GM12878 (cell line): Measurements from ENCODE around the gene CDCA7L. TPM values are rescaled to one million over a fixed set of nuclear protein-coding genes. Genes with fewer than 3 reads are reported as not detected.

Experiments used
- ATAC-seq: fragments of 200-7000 bp; cut with Tn5 transposase; 3 replicates; pipeline ENCODE4 v1.9.1; 2020; ENCODE audit warnings: mild to moderate bottlenecking, moderate library complexity
- BruUV-seq: library from RNA; stranded (reverse); fragments of 400-500 nt; replicated peaks from 2 replicates; lab custom pipeline; 2021; lab: Mats Ljungman, UMichigan
- CTCF ChIA-PET: fragments of 300-600 bp; sonication (Branson Sonifier 250); formaldehyde crosslinking; extraction: SDS; loops from one replicate; lab custom pipeline; 2021; ENCODE audit warnings: inconsistent platforms; lab: Yijun Ruan, JAX
- POLR2A ChIA-PET: fragments of 350-600 bp; formaldehyde crosslinking; extraction: SDS; loops from one replicate; lab custom pipeline; 2021; ENCODE audit warnings: inconsistent platforms; lab: Charles Lee
- RAD21 ChIA-PET: fragments of 300-600 bp; sonication (Branson Sonifier 250); formaldehyde crosslinking; loops from one replicate; lab custom pipeline; 2023; ENCODE audit warnings: antibody characterized with exemption; ENCODE audit not compliant: unreplicated experiment; lab: Charles Lee
- SMC1A ChIA-PET: fragments of 300-600 bp; sonication (Branson Sonifier 250); formaldehyde crosslinking; loops from one replicate; lab custom pipeline; 2023; ENCODE audit not compliant: unreplicated experiment, uncharacterized antibody; lab: Charles Lee
- DNase-seq: peaks from one replicate; pipeline ENCODE4 v3.0.0-alpha.2; 2011; ENCODE audit warnings: low read depth, low spot score
- FAIRE-seq: peaks from 3 replicates; lab custom pipeline; 2011; peaks lifted over from hg19 to GRCh38; lab: Jason Lieb, UNC
- H2AFZ ChIP-seq: 2 replicates; pipeline ENCODE4 v1.6.0; 2011; ENCODE audit warnings: low read depth, low read length, control low read depth; ENCODE audit not compliant: control insufficient read depth
- H3K27ac ChIP-seq: 2 replicates; pipeline ENCODE4 v1.5.1; 2011; ENCODE audit warnings: control low read depth; ENCODE audit not compliant: control insufficient read depth, insufficient read depth
- H3K27me3 ChIP-seq, 2 experiments: replicated peaks in 1 of 2; 2 replicates each; pipeline versions ENCODE4 v1.6.0 to v1.6.1; 2011; ENCODE audit warnings: low read length in 1 of 2; ENCODE audit not compliant: control insufficient read depth in 2 of 2, insufficient read depth in 2 of 2
- H3K36me3 ChIP-seq, 2 experiments: 2 replicates each; pipeline ENCODE4 v1.5.1; 2011; ENCODE audit warnings: low read length in 1 of 2; ENCODE audit not compliant: control insufficient read depth in 2 of 2, insufficient read depth in 2 of 2
- H3K4me1 ChIP-seq: 2 replicates; pipeline ENCODE4 v1.6.1; 2011; ENCODE audit warnings: mild to moderate bottlenecking, low read length, moderate library complexity, mixed read lengths; ENCODE audit not compliant: control insufficient read depth, insufficient read depth
- H3K4me2 ChIP-seq: 2 replicates; pipeline ENCODE4 v1.6.0; 2011; ENCODE audit warnings: control low read depth; ENCODE audit not compliant: control insufficient read depth, insufficient read depth
- H3K4me3 ChIP-seq: fragments of 200-600 bp; sonication (generic); 2 replicates; pipeline ENCODE4 v1.5.1; 2016
- H3K79me2 ChIP-seq: 2 replicates; pipeline ENCODE4 v1.6.0; 2011; ENCODE audit warnings: low read length; ENCODE audit not compliant: control insufficient read depth, insufficient read depth
- H3K9ac ChIP-seq: 2 replicates; pipeline ENCODE4 v1.8.0; 2011; ENCODE audit warnings: low read length, control low read depth, mixed read lengths; ENCODE audit not compliant: control insufficient read depth, insufficient read depth
- H3K9me3 ChIP-seq: replicated peaks from 3 replicates; pipeline ENCODE4 v1.5.1; 2011; ENCODE audit warnings: mild to moderate bottlenecking, low read length; ENCODE audit not compliant: control insufficient read depth, insufficient read depth
- H4K20me1 ChIP-seq: 2 replicates; pipeline ENCODE4 v1.6.0; 2011; ENCODE audit not compliant: control insufficient read depth, insufficient read depth
- CEBPB ChIP-seq, 2 experiments: fragments of 150-350 bp in 1 of 2; IDR thresholded peaks; 2 replicates each; pipeline ENCODE4 v1.6.1; 2012 to 2014; ENCODE audit warnings: low read depth in 2 of 2, low read length in 2 of 2, borderline replicate concordance in 1 of 2, inconsistent platforms in 1 of 2
- FOXM1 ChIP-seq: IDR thresholded peaks from 2 replicates; pipeline ENCODE4 v1.6.1; 2012; ENCODE audit warnings: low read depth, mild to moderate bottlenecking, inconsistent platforms, low read length, moderate library complexity
- JUND ChIP-seq: IDR thresholded peaks from 2 replicates; pipeline ENCODE4 v1.6.1; 2012; ENCODE audit warnings: low read depth, mild to moderate bottlenecking, low read length, improper control_type of control experiment, moderate library complexity
- KAT2A ChIP-seq: conservative IDR thresholded peaks from 2 replicates; pipeline ENCODE4 v1.6.1; 2011; ENCODE audit warnings: low read depth, low read length; ENCODE audit not compliant: control insufficient read depth
- NFIC ChIP-seq: IDR thresholded peaks from 2 replicates; pipeline ENCODE4 v1.6.1; 2012; ENCODE audit warnings: low read depth, mild to moderate bottlenecking, inconsistent platforms, low read length, moderate library complexity
- NFYB ChIP-seq: IDR thresholded peaks from 2 replicates; pipeline ENCODE4 v1.6.1; 2011; ENCODE audit warnings: low read depth, mild to moderate bottlenecking, low read length, improper control_type of control experiment, moderate library complexity; ENCODE audit not compliant: insufficient read depth
- PAX5 ChIP-seq: IDR thresholded peaks from 2 replicates; pipeline ENCODE4 v1.6.1; 2011; ENCODE audit warnings: low read depth, low read length, borderline replicate concordance
- SMAD5 ChIP-seq: IDR thresholded peaks from 2 replicates; pipeline ENCODE4 v1.6.1; 2016; ENCODE audit warnings: antibody characterized with exemption, low read depth
- SREBF2 ChIP-seq: IDR thresholded peaks from 2 replicates; pipeline ENCODE4 v1.6.1; 2012; ENCODE audit warnings: mild to moderate bottlenecking, low read length
- STAT1 ChIP-seq: fragments of 450-650 bp; conservative IDR thresholded peaks from 2 replicates; pipeline ENCODE4 v1.6.1; 2014; ENCODE audit warnings: antibody characterized with exemption, mild to moderate bottlenecking
- ZNF217 ChIP-seq: fragments of 450-650 bp; IDR thresholded peaks from 2 replicates; pipeline ENCODE4 v1.6.1; 2017; ENCODE audit warnings: antibody characterized with exemption, mild to moderate bottlenecking
- WGBS: methylation state at CpG from one replicate; pipeline ENCODE4 v1.1.6; 2016; ENCODE audit warnings: low lambda C conversion rate; ENCODE audit not compliant: insufficient replicate concordance, insufficient coverage; ENCODE audit errors: missing lambda C conversion rate; 5-methylcytosine and 5-hydroxymethylcytosine counted together
- in situ Hi-C: fragments of 300-500 bp; cut with MboI; formaldehyde crosslinking; loops from 9 replicates; pipeline ENCODE4 v1.14.3; 2018; ENCODE audit warnings: mixed read lengths
- intact Hi-C: fragments of 100-400 bp; cut with micrococcal nuclease; formaldehyde crosslinking; loops from one replicate; pipeline ENCODE4 v1.14.2; 2022; ENCODE audit not compliant: unreplicated experiment
- polyA plus RNA-seq, 11 experiments: library from polyadenylated mRNA; depleted of rRNA in 4 of 11; unstranded in 6 of 11; stranded (reverse) in 5 of 11; fragments of >200 nt; fragmentation: Nextera tagmentation in 4 of 11; fragmentation: Illumina TruSeq in 1 of 11; extraction: Ambion mirVana in 4 of 11; extraction: Trizol in 1 of 11; gene quantifications; 1 replicate in 1 of 11; 2 replicates in 10 of 11; pipeline versions ENCODE4 v1.2.1 to v1.2.3, GENCODE V29; 2011 to 2016; ENCODE audit warnings: inconsistent platforms in 2 of 11, missing spikeins in 2 of 11, low read depth in 1 of 11
- total RNA-seq, 4 experiments: library from RNA; depleted of rRNA in 3 of 4; stranded (reverse); fragments of >200 nt in 3 of 4; fragmentation: Illumina TruSeq in 1 of 4; extraction: Trizol in 1 of 4; gene quantifications; 2 replicates each; pipeline versions ENCODE4 v1.2.1 to v1.2.3, GENCODE V29; 2013 to 2021
- TF ChIP-seq, protein P1 (sequence below): fragments of 450-650 bp; formaldehyde crosslinking; IDR thresholded peaks from 2 replicates; pipeline ENCODE4 v1.5.0; 2022; ENCODE audit warnings: mild to moderate bottlenecking, missing genetic modification characterization
- TF ChIP-seq, protein P2 (sequence below): fragments of 450-650 bp; formaldehyde crosslinking; IDR thresholded peaks from 2 replicates; pipeline ENCODE4 v1.4.0; 2020; ENCODE audit warnings: mild to moderate bottlenecking, moderate library complexity
- TF ChIP-seq, protein P3 (sequence below): IDR thresholded peaks from 2 replicates; pipeline ENCODE4 v1.6.1; 2011; ENCODE audit warnings: mild to moderate bottlenecking, low read depth, low read length, moderate library complexity; ENCODE audit not compliant: insufficient replicate concordance

Gene CDCA7L
- total and polyA plus RNA-seq, 10 of the 15 experiments (the other 5 are each of a cell fraction or from before 2014, with no cell fraction given): 30.3 to 92.2 (median 68.5) TPM

DNA sequence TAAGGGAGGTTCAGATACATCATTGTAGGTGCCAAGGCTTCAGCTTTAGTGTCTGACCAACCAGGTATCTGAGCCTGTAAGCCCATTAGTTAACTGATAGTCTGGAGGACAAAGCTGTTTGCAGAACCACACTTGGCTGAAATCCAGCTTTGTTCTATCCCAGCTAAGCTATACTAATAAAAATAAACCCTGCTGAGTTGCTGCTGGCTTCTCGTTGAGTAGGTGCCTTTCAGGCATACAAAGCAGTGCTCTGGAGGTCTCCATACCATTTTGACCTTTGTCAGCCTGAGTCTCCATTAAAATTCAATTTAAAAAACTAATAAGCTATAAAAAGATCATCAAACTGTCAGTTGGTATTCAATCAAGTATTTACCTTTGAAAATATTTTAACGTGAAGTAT is 22.0 kb downstream of the CDCA7L start (continued):
- TF ChIP-seq, protein P1, sequence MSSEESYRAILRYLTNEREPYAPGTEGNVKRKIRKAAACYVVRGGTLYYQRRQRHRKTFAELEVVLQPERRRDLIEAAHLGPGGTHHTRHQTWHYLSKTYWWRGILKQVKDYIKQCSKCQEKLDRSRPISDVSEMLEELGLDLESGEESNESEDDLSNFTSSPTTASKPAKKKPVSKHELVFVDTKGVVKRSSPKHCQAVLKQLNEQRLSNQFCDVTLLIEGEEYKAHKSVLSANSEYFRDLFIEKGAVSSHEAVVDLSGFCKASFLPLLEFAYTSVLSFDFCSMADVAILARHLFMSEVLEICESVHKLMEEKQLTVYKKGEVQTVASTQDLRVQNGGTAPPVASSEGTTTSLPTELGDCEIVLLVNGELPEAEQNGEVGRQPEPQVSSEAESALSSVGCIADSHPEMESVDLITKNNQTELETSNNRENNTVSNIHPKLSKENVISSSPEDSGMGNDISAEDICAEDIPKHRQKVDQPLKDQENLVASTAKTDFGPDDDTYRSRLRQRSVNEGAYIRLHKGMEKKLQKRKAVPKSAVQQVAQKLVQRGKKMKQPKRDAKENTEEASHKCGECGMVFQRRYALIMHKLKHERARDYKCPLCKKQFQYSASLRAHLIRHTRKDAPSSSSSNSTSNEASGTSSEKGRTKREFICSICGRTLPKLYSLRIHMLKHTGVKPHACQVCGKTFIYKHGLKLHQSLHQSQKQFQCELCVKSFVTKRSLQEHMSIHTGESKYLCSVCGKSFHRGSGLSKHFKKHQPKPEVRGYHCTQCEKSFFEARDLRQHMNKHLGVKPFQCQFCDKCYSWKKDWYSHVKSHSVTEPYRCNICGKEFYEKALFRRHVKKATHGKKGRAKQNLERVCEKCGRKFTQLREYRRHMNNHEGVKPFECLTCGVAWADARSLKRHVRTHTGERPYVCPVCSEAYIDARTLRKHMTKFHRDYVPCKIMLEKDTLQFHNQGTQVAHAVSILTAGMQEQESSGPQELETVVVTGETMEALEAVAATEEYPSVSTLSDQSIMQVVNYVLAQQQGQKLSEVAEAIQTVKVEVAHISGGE (CRISPR knock-in tag): no peak
- TF ChIP-seq ZNF217 (no peak), STAT1 (no peak), SREBF2 (no peak), NFIC (no peak)

DNA sequence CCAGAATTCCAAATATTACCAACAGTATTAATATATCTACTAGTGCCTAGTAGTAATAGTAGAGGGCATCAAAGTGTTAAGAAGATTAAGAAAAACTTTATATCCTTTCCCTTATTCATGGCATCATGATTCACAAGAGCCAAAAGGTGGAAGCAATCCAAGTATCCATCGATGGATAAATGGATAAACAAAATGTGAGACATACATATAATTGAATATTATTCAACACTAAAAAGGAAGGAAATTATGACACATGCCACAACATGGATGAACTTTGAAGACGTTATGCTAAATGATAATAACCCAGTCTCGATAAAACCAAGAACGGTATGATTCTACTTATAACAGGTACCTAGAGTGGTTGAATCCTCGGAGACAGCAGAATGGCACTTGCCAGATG is 23.1 kb downstream of the CDCA7L start:
- no peaks in the 10 kb centered on the region for H3K4me1 ChIP-seq
- H3K79me2 ChIP-seq: peaks cover 1% of the 10 kb centered on the region
- 97% methylated on average over 5 of the region's 5 CpGs for WGBS
- H2AFZ ChIP-seq: no peak overlapping the region
- ChIA-PET SMC1A (interaction anchor here (1.4 kb wide), 1 partner anchor 19 kb away, joined by 4 read pairs; no protein-coding TSS in a partner anchor), RAD21 (interaction anchor here (1.2 kb wide), 1 partner anchor 17 kb away, joined by 4 read pairs; no protein-coding TSS in a partner anchor), POLR2A (no interaction called here), CTCF (no interaction called here)
- no peaks in the 10 kb centered on the region for H3K9me3 ChIP-seq
- no peak overlapping the region for H3K27ac ChIP-seq
- FAIRE-seq: no peak
- no peak overlapping the region for H3K4me3 ChIP-seq
- H3K9ac ChIP-seq: no peak overlapping the region
- H4K20me1 ChIP-seq: no peaks in the 10 kb centered on the region
- in situ Hi-C loops: no loop called here
- intact Hi-C loops: no loop called here
- no peaks in the 10 kb centered on the region; a peak in 1 of 4 replicates for H3K36me3 ChIP-seq
- no peak for ATAC-seq
- no peak overlapping the region for H3K4me2 ChIP-seq
- H3K27me3 ChIP-seq: no peaks in the 10 kb centered on the region
- BruUV-seq: no TSS peak
- no peak for DNase-seq
- TF ChIP-seq NFYB (no peak), KAT2A (no peak), CEBPB (IDR thresholded peaks at IDR 0.05; ENCODE audit: borderline replicate concordance in 1 of 2, low read depth in 2 of 2, low read length in 2 of 2) (no peak), SMAD5 (no peak), FOXM1 (no peak), JUND (no peak), PAX5 (no peak)
- TF ChIP-seq, protein P2, sequence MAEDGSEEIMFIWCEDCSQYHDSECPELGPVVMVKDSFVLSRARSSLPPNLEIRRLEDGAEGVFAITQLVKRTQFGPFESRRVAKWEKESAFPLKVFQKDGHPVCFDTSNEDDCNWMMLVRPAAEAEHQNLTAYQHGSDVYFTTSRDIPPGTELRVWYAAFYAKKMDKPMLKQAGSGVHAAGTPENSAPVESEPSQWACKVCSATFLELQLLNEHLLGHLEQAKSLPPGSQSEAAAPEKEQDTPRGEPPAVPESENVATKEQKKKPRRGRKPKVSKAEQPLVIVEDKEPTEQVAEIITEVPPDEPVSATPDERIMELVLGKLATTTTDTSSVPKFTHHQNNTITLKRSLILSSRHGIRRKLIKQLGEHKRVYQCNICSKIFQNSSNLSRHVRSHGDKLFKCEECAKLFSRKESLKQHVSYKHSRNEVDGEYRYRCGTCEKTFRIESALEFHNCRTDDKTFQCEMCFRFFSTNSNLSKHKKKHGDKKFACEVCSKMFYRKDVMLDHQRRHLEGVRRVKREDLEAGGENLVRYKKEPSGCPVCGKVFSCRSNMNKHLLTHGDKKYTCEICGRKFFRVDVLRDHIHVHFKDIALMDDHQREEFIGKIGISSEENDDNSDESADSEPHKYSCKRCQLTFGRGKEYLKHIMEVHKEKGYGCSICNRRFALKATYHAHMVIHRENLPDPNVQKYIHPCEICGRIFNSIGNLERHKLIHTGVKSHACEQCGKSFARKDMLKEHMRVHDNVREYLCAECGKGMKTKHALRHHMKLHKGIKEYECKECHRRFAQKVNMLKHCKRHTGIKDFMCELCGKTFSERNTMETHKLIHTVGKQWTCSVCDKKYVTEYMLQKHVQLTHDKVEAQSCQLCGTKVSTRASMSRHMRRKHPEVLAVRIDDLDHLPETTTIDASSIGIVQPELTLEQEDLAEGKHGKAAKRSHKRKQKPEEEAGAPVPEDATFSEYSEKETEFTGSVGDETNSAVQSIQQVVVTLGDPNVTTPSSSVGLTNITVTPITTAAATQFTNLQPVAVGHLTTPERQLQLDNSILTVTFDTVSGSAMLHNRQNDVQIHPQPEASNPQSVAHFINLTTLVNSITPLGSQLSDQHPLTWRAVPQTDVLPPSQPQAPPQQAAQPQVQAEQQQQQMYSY (CRISPR knock-in tag): no peak
- TF ChIP-seq, protein P3, sequence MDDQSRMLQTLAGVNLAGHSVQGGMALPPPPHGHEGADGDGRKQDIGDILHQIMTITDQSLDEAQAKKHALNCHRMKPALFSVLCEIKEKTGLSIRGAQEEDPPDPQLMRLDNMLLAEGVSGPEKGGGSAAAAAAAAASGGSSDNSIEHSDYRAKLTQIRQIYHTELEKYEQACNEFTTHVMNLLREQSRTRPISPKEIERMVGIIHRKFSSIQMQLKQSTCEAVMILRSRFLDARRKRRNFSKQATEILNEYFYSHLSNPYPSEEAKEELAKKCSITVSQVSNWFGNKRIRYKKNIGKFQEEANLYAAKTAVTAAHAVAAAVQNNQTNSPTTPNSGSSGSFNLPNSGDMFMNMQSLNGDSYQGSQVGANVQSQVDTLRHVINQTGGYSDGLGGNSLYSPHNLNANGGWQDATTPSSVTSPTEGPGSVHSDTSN: no peak
